Astrocyte (in vitro differentiated cells and primary cell): ENCODE data around the gene AUTS2. TPM values are rescaled to one million over a fixed set of nuclear protein-coding genes. Genes with fewer than 3 reads are reported as not detected.

Source experiments
- DNase-seq: peaks from one replicate; pipeline ENCODE4 v3.0.0-alpha.2; 2010; ENCODE audit warnings: low read depth
- FAIRE-seq: peaks from 2 replicates; lab custom pipeline; 2011; peaks lifted over from hg19 to GRCh38; lab: Jason Lieb, UNC
- H2AFZ ChIP-seq: 2 replicates; pipeline ENCODE4 v1.6.0; 2012; ENCODE audit warnings: low read depth, low read length, inconsistent platforms
- H3K27ac ChIP-seq: 2 replicates; pipeline ENCODE4 v1.5.1; 2011; ENCODE audit warnings: low read depth, low read length, inconsistent platforms
- H3K27me3 ChIP-seq: 2 replicates; pipeline ENCODE4 v1.6.0; 2011; ENCODE audit warnings: low read length, inconsistent platforms; ENCODE audit not compliant: insufficient read depth
- H3K36me3 ChIP-seq: 2 replicates; pipeline ENCODE4 v1.5.1; 2011; ENCODE audit warnings: low read length, inconsistent platforms; ENCODE audit not compliant: insufficient read depth
- H3K4me1 ChIP-seq: 2 replicates; pipeline ENCODE4 v1.5.1; 2011; ENCODE audit warnings: low read length, inconsistent platforms; ENCODE audit not compliant: insufficient read depth
- H3K4me2 ChIP-seq: 2 replicates; pipeline ENCODE4 v1.6.0; 2012; ENCODE audit warnings: low read length, inconsistent platforms
- H3K4me3 ChIP-seq: 2 replicates; pipeline ENCODE4 v1.5.1; 2011; ENCODE audit warnings: low read depth, mild to moderate bottlenecking, low read length, inconsistent platforms; ENCODE audit not compliant: insufficient read depth
- H3K79me2 ChIP-seq: 2 replicates; pipeline ENCODE4 v1.6.0; 2012; ENCODE audit warnings: mild to moderate bottlenecking, low read length, inconsistent platforms; ENCODE audit not compliant: insufficient read depth
- H3K9ac ChIP-seq: 2 replicates; pipeline ENCODE4 v1.6.0; 2012; ENCODE audit warnings: mild to moderate bottlenecking, low read length, inconsistent platforms
- H3K9me3 ChIP-seq: 2 replicates; pipeline ENCODE4 v1.5.1; 2012; ENCODE audit warnings: low read depth, mild to moderate bottlenecking, low read length, inconsistent platforms; ENCODE audit not compliant: insufficient read depth
- H4K20me1 ChIP-seq: 2 replicates; pipeline ENCODE4 v1.6.0; 2012; ENCODE audit warnings: low read length, inconsistent platforms; ENCODE audit not compliant: insufficient read depth
- H3K27ac Mint-ChIP-seq: one replicate; pipeline ENCODE4 v1.8.0; 2021; ENCODE audit warnings: mild to moderate bottlenecking, mixed read lengths; ENCODE audit not compliant: unreplicated experiment
- H3K27me3 Mint-ChIP-seq: one replicate; pipeline ENCODE4 v1.8.0; 2021; ENCODE audit warnings: low read depth, mixed read lengths; ENCODE audit not compliant: unreplicated experiment
- H3K36me3 Mint-ChIP-seq: one replicate; pipeline ENCODE4 v1.8.0; 2021; ENCODE audit warnings: low read depth, mixed read lengths; ENCODE audit not compliant: unreplicated experiment
- H3K4me1 Mint-ChIP-seq: one replicate; pipeline ENCODE4 v1.8.0; 2021; ENCODE audit warnings: low read depth, mixed read lengths; ENCODE audit not compliant: unreplicated experiment
- H3K4me3 Mint-ChIP-seq: one replicate; pipeline ENCODE4 v1.8.0; 2021; ENCODE audit warnings: mild to moderate bottlenecking, moderate library complexity, mixed read lengths; ENCODE audit not compliant: unreplicated experiment
- H3K9me3 Mint-ChIP-seq: one replicate; pipeline ENCODE4 v1.8.0; 2021; ENCODE audit warnings: mild to moderate bottlenecking, mixed read lengths; ENCODE audit not compliant: unreplicated experiment
- EZH2 ChIP-seq: IDR thresholded peaks from 2 replicates; pipeline ENCODE4 v1.6.1; 2012; ENCODE audit warnings: mild to moderate bottlenecking, low read length, inconsistent platforms; ENCODE audit not compliant: insufficient read depth
- total RNA-seq: library from RNA; stranded (reverse); gene quantifications from 2 replicates; pipeline ENCODE4 v1.2.1, GENCODE V29; 2021
- TF ChIP-seq, protein P1 (sequence below): IDR thresholded peaks from 2 replicates; pipeline ENCODE4 v1.5.1; 2011; ENCODE audit warnings: low read depth, mild to moderate bottlenecking, inconsistent platforms, low read length, moderate library complexity; ENCODE audit not compliant: insufficient read depth

AUTS2 gene
- total RNA-seq, 1 donor from 2014 or later = 73.2 TPM

DNA sequence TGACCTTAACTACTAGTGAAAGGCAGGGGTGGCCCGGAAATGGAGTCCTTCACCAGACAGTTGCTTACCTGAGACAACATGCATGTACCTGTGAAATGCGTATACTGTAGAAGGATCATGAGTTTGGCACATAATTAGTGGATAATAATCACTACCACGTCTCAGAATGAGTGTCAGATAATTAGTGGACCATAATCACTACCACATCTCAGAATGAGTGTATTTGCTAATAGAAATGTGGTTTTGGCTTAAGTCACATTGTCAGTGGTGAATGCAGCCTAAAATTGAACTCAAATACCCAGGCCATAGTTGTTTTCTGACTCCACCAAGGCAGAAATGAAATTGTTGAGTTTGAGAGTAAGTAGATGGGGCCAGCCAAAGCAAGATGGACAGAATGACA is 1065.4 kb downstream of the AUTS2 start:
- Histone ChIP-seq H3K4me2 (no peak overlapping the region), H3K4me1 (no peaks in the 10 kb centered on the region), H2AFZ (no peak overlapping the region), H3K27ac (no peak overlapping the region), H3K27me3 (no peaks in the 10 kb centered on the region), H3K9me3 (no peaks in the 10 kb centered on the region), H3K79me2 (no peaks in the 10 kb centered on the region), H3K4me3 (no peak overlapping the region), H3K36me3 (no peaks in the 10 kb centered on the region), H3K9ac (no peak overlapping the region), H4K20me1 (no peaks in the 10 kb centered on the region)
- H3K27me3 Mint-ChIP-seq = peaks cover 2% of the 10 kb centered on the region
- H3K36me3 Mint-ChIP-seq = peaks cover 11% of the 10 kb centered on the region
- DNase-seq (no peak), FAIRE-seq (no peak)
- H3K4me1 Mint-ChIP-seq = peaks cover 4% of the 10 kb centered on the region
- no peaks in the 10 kb centered on the region for H3K9me3 Mint-ChIP-seq
- TF ChIP-seq, protein P1, sequence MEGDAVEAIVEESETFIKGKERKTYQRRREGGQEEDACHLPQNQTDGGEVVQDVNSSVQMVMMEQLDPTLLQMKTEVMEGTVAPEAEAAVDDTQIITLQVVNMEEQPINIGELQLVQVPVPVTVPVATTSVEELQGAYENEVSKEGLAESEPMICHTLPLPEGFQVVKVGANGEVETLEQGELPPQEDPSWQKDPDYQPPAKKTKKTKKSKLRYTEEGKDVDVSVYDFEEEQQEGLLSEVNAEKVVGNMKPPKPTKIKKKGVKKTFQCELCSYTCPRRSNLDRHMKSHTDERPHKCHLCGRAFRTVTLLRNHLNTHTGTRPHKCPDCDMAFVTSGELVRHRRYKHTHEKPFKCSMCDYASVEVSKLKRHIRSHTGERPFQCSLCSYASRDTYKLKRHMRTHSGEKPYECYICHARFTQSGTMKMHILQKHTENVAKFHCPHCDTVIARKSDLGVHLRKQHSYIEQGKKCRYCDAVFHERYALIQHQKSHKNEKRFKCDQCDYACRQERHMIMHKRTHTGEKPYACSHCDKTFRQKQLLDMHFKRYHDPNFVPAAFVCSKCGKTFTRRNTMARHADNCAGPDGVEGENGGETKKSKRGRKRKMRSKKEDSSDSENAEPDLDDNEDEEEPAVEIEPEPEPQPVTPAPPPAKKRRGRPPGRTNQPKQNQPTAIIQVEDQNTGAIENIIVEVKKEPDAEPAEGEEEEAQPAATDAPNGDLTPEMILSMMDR = no peak
- H3K27ac Mint-ChIP-seq = no peak overlapping the region
- H3K4me3 Mint-ChIP-seq = no peak overlapping the region

DNA sequence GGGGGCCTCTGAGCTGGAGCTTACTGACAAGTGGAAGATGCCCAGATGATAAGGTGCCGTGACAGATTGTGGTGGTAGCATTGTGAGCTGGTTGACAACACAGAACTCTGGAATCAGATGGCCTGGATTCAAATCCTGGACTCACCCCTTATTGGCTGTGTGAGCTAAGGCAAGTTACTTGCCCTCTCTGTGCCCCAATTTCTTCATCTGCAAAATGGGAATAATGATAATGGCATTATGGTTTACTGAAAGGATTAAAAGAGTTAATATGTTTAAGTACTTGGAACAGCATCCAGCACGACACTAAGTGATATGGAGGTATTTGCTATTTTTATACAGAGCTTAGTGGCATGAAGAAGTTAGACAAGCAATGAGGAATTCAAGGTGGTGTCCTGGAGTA is 1067.7 kb downstream of the AUTS2 start:
- peaks cover 2% of the 10 kb centered on the region for H3K27me3 Mint-ChIP-seq
- Histone ChIP-seq H3K4me3 (no peak overlapping the region), H2AFZ (no peak overlapping the region), H3K9me3 (no peaks in the 10 kb centered on the region), H3K79me2 (no peaks in the 10 kb centered on the region), H3K36me3 (no peaks in the 10 kb centered on the region), H3K9ac (no peak overlapping the region), H3K27me3 (no peaks in the 10 kb centered on the region), H3K4me2 (no peak overlapping the region), H3K4me1 (no peaks in the 10 kb centered on the region), H3K27ac (no peak overlapping the region), H4K20me1 (no peaks in the 10 kb centered on the region)
- peaks cover 6% of the 10 kb centered on the region for H3K4me1 Mint-ChIP-seq
- H3K4me3 Mint-ChIP-seq = no peak overlapping the region
- H3K9me3 Mint-ChIP-seq = no peaks in the 10 kb centered on the region
- no peak overlapping the region for H3K27ac Mint-ChIP-seq
- FAIRE-seq = no peak
- no peak for DNase-seq
- H3K36me3 Mint-ChIP-seq = peaks cover 9% of the 10 kb centered on the region
- TF ChIP-seq, protein P1 = no peak
- TF ChIP-seq EZH2 = no peak

DNA sequence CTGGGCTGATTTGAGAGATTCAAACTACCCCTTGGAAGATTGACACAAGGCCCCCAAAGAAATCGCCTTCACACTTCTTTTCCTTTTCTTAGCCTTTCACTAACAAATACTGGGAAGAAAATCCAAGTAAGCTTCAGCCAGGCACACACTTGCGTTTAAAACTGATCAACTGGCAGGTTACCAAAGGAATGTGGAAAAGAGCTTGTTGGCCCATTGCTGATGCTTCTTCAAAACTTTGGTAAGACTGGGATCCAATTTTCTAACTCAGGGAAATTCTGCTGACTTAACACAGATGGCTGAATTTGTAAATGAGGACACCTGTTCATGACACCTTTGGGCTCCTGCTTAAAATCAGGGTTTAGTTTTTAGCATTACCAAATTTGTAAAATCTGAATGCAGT is 1069.1 kb downstream of the AUTS2 start:
- no peak overlapping the region for H2AFZ ChIP-seq
- no peaks in the 10 kb centered on the region for H3K79me2 ChIP-seq
- no peaks in the 10 kb centered on the region for H3K27me3 ChIP-seq
- no peaks in the 10 kb centered on the region for H3K4me1 ChIP-seq
- H4K20me1 ChIP-seq = no peaks in the 10 kb centered on the region
- FAIRE-seq = no peak
- H3K4me2 ChIP-seq = no peak overlapping the region
- H3K4me3 ChIP-seq = no peak overlapping the region
- no peaks in the 10 kb centered on the region for H3K9me3 ChIP-seq
- no peaks in the 10 kb centered on the region for H3K9me3 Mint-ChIP-seq
- H3K27me3 Mint-ChIP-seq = no peaks in the 10 kb centered on the region
- peaks cover 5% of the 10 kb centered on the region for H3K36me3 Mint-ChIP-seq
- H3K9ac ChIP-seq = no peak overlapping the region
- DNase-seq = no peak
- H3K27ac ChIP-seq = no peak overlapping the region
- no peaks in the 10 kb centered on the region for H3K36me3 ChIP-seq
- no peak overlapping the region for H3K4me3 Mint-ChIP-seq
- no peak overlapping the region for H3K27ac Mint-ChIP-seq
- TF ChIP-seq EZH2 = no peak
- TF ChIP-seq, protein P1 = no peak
- peaks cover 6% of the 10 kb centered on the region for H3K4me1 Mint-ChIP-seq
